Dedifferentiated amniotic fluid mesenchymal stem cell (primary cell): Measurements from ENCODE around the gene ACSL4.
"Not testable (repeated sequence)": the region's sequence is repeated elsewhere in the genome, so short reads cannot be mapped to it uniquely, and the experiment has no call there.

ENCODE experiments used
- DNase-seq: peaks from one replicate; pipeline ENCODE4 v3.0.0-alpha.2; 2016; ENCODE audit errors: extremely low spot score

Gene ACSL4

GRCh38 chrX:109667986-109668385 lies 65.1 kb downstream of the ACSL4 start:
- no peak for DNase-seq

- no peak for DNase-seq
Observed at GRCh38 chrX:109660435-109661143, 72.5 kb downstream of the ACSL4 start.

- no peak for DNase-seq
Observed at GRCh38 chrX:109658391-109658790, 74.7 kb downstream of the ACSL4 start.

- not testable (repeated sequence) for DNase-seq
Observed at GRCh38 chrX:109657364-109657763, 75.7 kb downstream of the ACSL4 start.

- DNase-seq = no peak
Observed at GRCh38 chrX:109656774-109657173, 76.3 kb downstream of the ACSL4 start.

GRCh38 chrX:109655502-109656201 lies 77.4 kb downstream of the ACSL4 start:
- DNase-seq = no peak

GRCh38 chrX:109654516-109655109 lies 78.4 kb downstream of the ACSL4 start:
- no peak for DNase-seq

- not testable (repeated sequence) for DNase-seq
Observed at GRCh38 chrX:109644671-109645070, 88.4 kb downstream of the ACSL4 start.

GRCh38 chrX:109643687-109644086 lies 89.4 kb downstream of the ACSL4 start:
- DNase-seq = no peak

- no peak for DNase-seq
Observed at GRCh38 chrX:109638158-109638557, 94.9 kb downstream of the ACSL4 start.

GRCh38 chrX:109637477-109637876 lies 95.6 kb downstream of the ACSL4 start:
- not testable (repeated sequence) for DNase-seq

- no peak for DNase-seq
Observed at GRCh38 chrX:109635146-109635545, 97.9 kb downstream of the ACSL4 start.

GRCh38 chrX:109632906-109633504 lies 100.1 kb downstream of the ACSL4 start:
- DNase-seq = no peak

- no peak for DNase-seq
Observed at GRCh38 chrX:109629310-109629709, 103.7 kb downstream of the ACSL4 start.

GRCh38 chrX:109626637-109627036 lies 106.4 kb downstream of the ACSL4 start:
- no peak for DNase-seq

- DNase-seq = no peak
Observed at GRCh38 chrX:109624641-109625616, 108.1 kb downstream of the ACSL4 start, which contains the start of gene KCNE5. KCNE5 (minus strand) TSS chrX:109625172; CDS start chrX:109625020, 152 bp downstream.

GRCh38 chrX:109623997-109624396 lies 109.1 kb downstream of the ACSL4 start:
- DNase-seq = no peak

GRCh38 chrX:109622270-109622669 lies 110.8 kb downstream of the ACSL4 start:
- DNase-seq = no peak

- no peak for DNase-seq
Observed at GRCh38 chrX:109619771-109620170, 113.3 kb downstream of the ACSL4 start.

- DNase-seq = no peak
Observed at GRCh38 chrX:109614951-109615350, 118.1 kb downstream of the ACSL4 start.

GRCh38 chrX:109601486-109601885 lies 131.6 kb downstream of the ACSL4 start:
- DNase-seq = no peak
